NOMO-1 treated with dmso at 0.1 percent for 144 hours (cell line): ENCODE data around the gene DYNC2H1.
A peak's percentile ranks its signal among the peaks of the same experiment; 100 is the strongest.
"Not testable (repeated sequence)": the region's sequence is repeated elsewhere in the genome, so short reads cannot be mapped to it uniquely, and the experiment has no call there.

ENCODE experiments used
- DNase-seq: peaks from one replicate; lab custom pipeline; 2025; ENCODE audit not compliant: unreplicated experiment; lab: John Stamatoyannopoulos, UW

DYNC2H1 gene

DNA sequence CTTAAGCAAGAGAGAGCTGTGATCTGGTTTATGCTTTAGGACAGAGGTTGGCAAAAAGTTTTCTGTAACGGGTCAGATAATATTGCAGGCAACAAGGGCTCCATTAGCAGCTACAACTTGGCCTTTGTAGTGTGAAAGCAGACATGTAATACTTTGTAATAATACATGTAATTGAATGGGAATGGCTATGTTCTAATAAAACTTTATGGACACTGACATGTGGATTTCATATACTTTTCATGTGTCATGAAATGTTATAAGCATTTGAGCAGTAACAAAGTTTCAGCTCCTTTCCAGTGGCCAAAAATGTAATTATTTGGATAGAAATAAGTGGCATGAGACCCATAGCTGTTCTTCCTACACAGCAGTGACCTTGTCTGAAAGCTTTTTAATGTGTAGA, 3.1 kb downstream of the DYNC2H1 start:
- DNase-seq: no peak

- no peak for DNase-seq
These were observed 5.6 kb downstream of the DYNC2H1 start for GRCh38 chr11:103114836-103115235.

DNA sequence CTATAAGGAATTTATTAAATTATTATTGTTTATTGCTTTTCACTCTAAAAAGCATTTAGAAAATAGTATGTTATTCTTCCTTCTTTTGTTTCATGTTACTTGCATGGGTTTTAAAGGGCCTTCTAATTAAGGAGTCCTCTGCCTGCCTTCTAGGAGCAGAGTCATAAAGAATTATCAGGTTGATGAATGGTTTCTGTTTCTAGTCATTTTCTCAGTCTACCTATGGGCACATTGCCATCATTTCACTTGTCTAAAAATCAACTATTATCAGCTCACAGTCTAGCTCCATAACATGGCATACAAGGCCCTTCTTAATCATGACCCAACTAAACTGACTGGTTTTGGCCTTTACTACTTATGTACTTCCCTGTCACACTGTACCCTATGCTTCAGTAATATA, 16.2 kb downstream of the DYNC2H1 start:
- no peak for DNase-seq

GRCh38 chr11:103141986-103142385, 32.8 kb downstream of the DYNC2H1 start:
- not testable (repeated sequence) for DNase-seq

GRCh38 chr11:103147627-103148026, 38.4 kb downstream of the DYNC2H1 start:
- no peak for DNase-seq

GRCh38 chr11:103157542-103157941, 48.3 kb downstream of the DYNC2H1 start:
- DNase-seq: no peak

DNA sequence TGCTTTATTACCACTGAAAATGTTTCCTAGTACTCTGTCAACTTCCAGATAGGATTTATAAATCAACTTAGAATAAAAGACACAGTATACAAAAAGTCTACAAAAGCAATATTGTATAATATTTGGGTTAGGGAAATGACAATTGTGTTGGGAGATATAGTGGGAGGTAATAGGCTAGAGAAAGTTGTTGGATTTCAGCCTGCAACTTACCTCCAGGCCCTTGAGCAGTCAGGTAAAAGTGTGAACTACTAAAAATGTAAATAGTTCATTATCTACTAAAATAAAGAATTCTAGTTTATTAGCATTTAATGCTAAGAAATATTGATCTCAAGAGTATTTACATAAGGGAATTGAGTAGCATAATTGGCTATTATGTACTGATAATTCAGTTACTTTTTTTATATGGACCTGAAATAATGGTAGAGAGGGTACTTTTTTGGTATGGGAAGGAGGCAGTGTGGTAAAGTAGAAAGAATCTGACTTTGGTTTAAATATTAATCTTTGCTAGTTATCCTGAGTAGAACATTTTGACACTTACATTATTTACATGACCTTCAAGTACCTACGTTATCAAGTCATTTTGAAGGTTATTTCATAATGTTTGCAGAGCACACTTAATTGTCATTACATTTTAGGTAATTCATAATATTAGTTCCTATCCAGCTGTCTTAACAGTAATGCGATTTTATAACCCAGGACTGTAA, 55.0 kb downstream of the DYNC2H1 start:
- DNase-seq: no peak

DNA sequence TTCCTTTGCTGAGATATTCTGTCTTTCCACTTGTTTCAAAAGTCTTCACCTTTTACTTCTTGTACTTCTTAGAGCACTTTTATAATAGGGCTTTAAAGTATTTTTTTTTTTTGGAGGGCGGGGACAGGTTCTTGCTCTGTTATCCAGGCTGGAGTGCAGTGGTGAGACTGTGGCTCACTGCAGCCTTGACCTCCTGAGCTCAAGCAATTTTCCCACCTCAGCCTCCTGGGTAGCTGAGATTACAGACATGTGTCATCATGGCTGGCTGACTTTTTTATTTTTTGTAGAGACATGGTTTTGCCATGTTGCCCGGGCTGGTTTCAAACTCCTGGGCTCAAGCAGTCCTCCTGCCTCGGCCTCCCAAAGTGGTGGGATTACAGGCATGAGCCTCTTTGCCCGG, 57.9 kb downstream of the DYNC2H1 start:
- no peak for DNase-seq

GRCh38 chr11:103170865-103171264, 61.6 kb downstream of the DYNC2H1 start:
- DNase-seq: no peak

DNA sequence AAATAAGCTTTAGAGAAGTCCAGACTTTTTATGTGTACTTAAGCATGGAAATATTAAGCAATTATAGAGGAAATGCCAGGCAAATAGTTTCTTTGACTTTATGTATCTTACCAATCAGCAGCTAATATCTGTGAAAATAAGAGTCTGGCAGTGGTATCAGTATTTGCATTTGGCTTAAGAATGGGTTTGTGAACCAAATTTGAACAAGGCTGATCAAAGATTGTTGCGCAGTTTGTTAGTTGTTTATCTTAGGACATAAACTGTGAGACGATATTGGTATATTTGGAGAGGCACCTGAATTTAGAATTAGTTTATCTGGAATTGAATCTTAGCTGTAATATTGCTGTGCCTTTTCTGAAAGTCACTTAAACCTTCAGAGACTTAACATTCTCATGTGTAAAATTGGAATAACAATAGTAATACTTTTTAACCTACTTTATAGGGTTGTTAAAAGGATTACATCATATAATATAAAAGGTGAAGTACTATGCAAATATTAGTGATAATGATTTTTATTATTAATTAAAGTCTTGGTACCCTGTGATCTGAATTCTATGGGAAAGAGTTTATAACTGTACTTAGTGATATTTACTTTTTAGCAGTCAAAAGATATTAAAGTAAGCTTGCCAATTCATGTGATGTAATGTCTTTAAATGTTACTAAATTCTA, 66.4 kb downstream of the DYNC2H1 start:
- DNase-seq: no peak

DNA sequence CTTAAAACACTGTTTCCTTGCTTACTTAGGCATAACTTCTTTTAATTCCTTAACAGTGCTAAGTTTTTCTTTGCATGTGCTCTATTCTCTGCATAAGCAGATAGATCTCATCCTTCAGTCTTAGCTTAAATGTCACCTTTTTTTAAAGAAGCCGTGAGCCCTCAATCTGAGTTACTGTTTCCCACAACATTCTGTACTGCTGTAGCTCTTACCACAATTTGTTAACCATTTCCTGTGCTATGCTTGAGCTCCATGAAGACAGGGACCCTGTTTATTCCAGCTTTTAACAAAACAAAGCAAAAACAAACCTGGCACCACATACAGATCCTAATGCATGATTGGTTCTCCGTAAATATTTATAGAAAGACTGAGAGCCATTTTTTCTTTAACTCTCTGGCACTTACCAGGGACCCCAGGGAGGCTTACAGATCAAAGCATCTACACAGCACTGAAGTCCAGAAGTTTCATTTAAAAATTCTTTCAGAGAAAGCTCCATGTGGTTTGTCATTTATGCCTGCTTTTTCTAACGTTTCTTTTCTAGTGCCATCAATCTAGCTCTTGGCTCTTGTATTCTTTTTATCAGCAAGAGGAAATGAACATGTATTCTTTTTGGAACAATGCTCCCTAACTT, 74.9 kb downstream of the DYNC2H1 start:
- DNase-seq: no peak

GRCh38 chr11:103202048-103202651, 92.9 kb downstream of the DYNC2H1 start:
- peak; percentile 11 for DNase-seq

DNA sequence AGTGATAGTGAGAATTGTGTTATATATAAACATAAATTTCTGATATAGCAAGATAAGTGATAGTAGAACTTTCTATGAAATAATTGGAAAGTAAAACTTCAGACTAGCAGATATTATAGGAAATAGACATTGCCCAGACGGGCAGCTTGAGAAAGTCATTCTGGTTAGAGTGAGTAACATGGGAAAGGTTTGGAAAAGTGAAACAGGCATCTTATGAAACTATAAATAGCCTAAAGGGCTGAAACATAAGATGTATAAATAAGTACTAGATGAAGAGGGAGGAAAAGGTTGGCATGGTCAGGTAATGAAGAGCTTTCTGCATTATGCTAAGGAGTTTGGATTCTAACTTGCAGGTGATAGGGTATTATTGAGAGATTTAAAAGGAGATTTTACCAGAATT, 101.3 kb downstream of the DYNC2H1 start:
- DNase-seq: no peak

- DNase-seq: no peak
These were observed 106.6 kb downstream of the DYNC2H1 start for GRCh38 chr11:103215812-103216211.

GRCh38 chr11:103220133-103220532, 110.9 kb downstream of the DYNC2H1 start:
- no peak for DNase-seq

- DNase-seq: no peak
These were observed 113.6 kb downstream of the DYNC2H1 start for GRCh38 chr11:103222806-103223205.

GRCh38 chr11:103228807-103229206, 119.6 kb downstream of the DYNC2H1 start:
- no peak for DNase-seq

DNA sequence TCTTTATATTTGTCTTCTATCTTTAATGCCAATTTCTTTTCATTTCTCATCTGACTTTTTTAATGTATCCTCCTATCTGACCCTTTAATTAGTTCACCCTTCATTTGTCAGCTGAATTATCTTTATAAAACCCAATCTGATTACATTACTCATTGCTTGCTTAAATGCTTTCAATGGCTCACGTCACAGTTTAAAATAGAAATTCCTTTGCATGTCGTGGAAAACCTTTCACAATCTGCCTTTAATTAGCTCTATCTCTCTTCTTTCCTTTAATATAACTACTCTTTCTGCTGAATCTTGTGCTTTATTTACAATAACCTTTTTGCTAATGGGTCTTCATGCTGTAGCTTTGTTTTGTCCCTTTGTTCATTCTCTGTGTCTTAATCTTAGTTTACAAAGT, 125.7 kb downstream of the DYNC2H1 start:
- DNase-seq: no peak

DNA sequence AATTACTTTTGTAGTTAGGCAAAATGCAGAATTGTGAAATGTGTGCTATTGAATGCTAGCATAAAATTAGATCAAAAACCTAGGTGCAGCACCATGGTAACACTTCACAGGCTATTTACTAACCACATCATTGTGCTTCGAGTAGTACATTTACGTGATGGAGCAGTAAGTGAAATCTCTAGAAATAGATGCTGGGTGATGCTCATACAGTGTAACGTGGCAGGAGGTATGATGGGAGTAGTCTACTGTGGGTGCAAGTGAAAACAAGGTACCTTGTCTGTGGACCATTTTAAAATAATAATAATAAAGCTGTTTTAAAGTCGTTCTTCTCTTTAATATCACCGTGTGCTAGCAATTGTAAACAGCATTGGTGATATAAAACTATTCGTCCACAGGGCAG, 132.3 kb downstream of the DYNC2H1 start:
- no peak for DNase-seq

GRCh38 chr11:103254123-103254522, 144.9 kb downstream of the DYNC2H1 start:
- DNase-seq: no peak

DNA sequence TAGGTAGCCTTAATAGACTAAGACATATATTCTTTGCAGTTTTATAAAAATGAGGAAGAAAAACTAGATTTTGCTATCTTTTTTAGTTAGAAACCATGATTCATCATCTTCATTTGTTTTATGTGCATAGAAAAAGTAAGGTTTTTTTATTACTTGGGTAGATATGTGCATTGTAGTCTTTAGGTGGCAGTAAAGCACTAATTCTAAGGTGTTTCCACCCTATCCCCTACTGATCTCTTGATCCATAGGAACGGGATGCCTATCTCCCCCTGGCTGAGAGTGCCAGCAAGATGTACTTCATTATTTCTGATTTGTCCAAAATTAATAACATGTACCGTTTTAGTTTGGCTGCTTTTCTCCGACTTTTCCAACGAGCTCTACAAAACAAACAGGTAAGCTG, 148.1 kb downstream of the DYNC2H1 start:
- no peak for DNase-seq
